SK-N-SH treated with all-trans-retinoic acid at 6 μM for 48 hours (cell line): ENCODE data around the gene CTNNA3.

ENCODE experiments used
- ATAC-seq: fragments of 200-7000 bp; cut with Tn5 transposase; 3 replicates; pipeline ENCODE4 v1.9.1; 2020; ENCODE audit warnings: mild to moderate bottlenecking, moderate library complexity
- ARNTL ChIP-seq: fragments of 450-650 bp; formaldehyde crosslinking; IDR thresholded peaks from 2 replicates; pipeline ENCODE4 v1.5.0; 2020; ENCODE audit warnings: low read depth, mild to moderate bottlenecking, moderate library complexity, borderline replicate concordance
- BACH2 ChIP-seq: fragments of 250-450 bp; sonication (Bioruptor Pico); IDR thresholded peaks from 2 replicates; pipeline ENCODE4 v1.9.0; 2021; ENCODE audit warnings: mild to moderate bottlenecking, borderline replicate concordance
- CSDC2 ChIP-seq: fragments of 250-450 bp; sonication (Bioruptor Pico); IDR thresholded peaks from 2 replicates; pipeline ENCODE4 v1.5.0; 2020; ENCODE audit warnings: mild to moderate bottlenecking, moderate library complexity
- ESRRG ChIP-seq: fragments of 250-450 bp; sonication (Bioruptor Pico); IDR thresholded peaks from 2 replicates; pipeline ENCODE4 v1.6.1; 2021; ENCODE audit warnings: mild to moderate bottlenecking
- GLIS3 ChIP-seq: fragments of 250-450 bp; sonication (Bioruptor Pico); IDR thresholded peaks from 2 replicates; pipeline ENCODE4 v1.5.0; 2020; ENCODE audit warnings: mild to moderate bottlenecking, moderate library complexity
- ISL1 ChIP-seq: fragments of 250-450 bp; sonication (Bioruptor Pico); IDR thresholded peaks from 2 replicates; pipeline ENCODE4 v2.1.2; 2022; ENCODE audit warnings: mild to moderate bottlenecking, moderate library complexity
- OSR1 ChIP-seq: fragments of 250-450 bp; sonication (Bioruptor Pico); IDR thresholded peaks from 2 replicates; pipeline ENCODE4 v1.8.0; 2022; ENCODE audit warnings: moderate library complexity, mild to moderate bottlenecking, inconsistent platforms
- PPARA ChIP-seq: fragments of 250-450 bp; sonication (Bioruptor Pico); IDR thresholded peaks from 2 replicates; pipeline ENCODE4 v1.5.0; 2020; ENCODE audit warnings: mild to moderate bottlenecking, borderline replicate concordance
- RARB ChIP-seq: fragments of 250-450 bp; sonication (Bioruptor Pico); IDR thresholded peaks from 2 replicates; pipeline ENCODE4 v1.8.0; 2021; ENCODE audit warnings: mild to moderate bottlenecking, moderate library complexity
- TCF4 ChIP-seq: fragments of 250-450 bp; sonication (Bioruptor Pico); IDR thresholded peaks from 2 replicates; pipeline ENCODE4 v1.8.0; 2021; ENCODE audit warnings: mild to moderate bottlenecking, moderate library complexity, borderline replicate concordance
- TOX ChIP-seq: fragments of 250-450 bp; sonication (Bioruptor Pico); IDR thresholded peaks from 2 replicates; pipeline ENCODE4 v1.8.0; 2021; ENCODE audit warnings: mild to moderate bottlenecking, moderate library complexity, borderline replicate concordance
- ZC3H10 ChIP-seq: fragments of 250-450 bp; sonication (Bioruptor Pico); IDR thresholded peaks from 2 replicates; pipeline ENCODE4 v1.5.1; 2021; ENCODE audit warnings: mild to moderate bottlenecking, moderate library complexity
- ZFP3 ChIP-seq: fragments of 250-450 bp; sonication (Bioruptor Pico); IDR thresholded peaks from 2 replicates; pipeline ENCODE4 v1.5.0; 2020; ENCODE audit warnings: mild to moderate bottlenecking, moderate library complexity
- ZNF565 ChIP-seq: fragments of 450-650 bp; formaldehyde crosslinking; conservative IDR thresholded peaks from 2 replicates; pipeline ENCODE4 v1.5.0; 2020; ENCODE audit warnings: low read depth, mild to moderate bottlenecking, moderate library complexity
- ZNF70 ChIP-seq: fragments of 450-650 bp; formaldehyde crosslinking; IDR thresholded peaks from 2 replicates; pipeline ENCODE4 v1.5.0; 2020; ENCODE audit warnings: mild to moderate bottlenecking, moderate library complexity
- ZNF8 ChIP-seq: fragments of 450-650 bp; formaldehyde crosslinking; IDR thresholded peaks from 2 replicates; pipeline ENCODE4 v1.5.0; 2020; ENCODE audit warnings: mild to moderate bottlenecking, moderate library complexity
- TF ChIP-seq, protein P1 (sequence below): fragments of 250-450 bp; sonication (Bioruptor Pico); IDR thresholded peaks from 2 replicates; pipeline ENCODE4 v1.8.0; 2021; ENCODE audit warnings: low read depth, mild to moderate bottlenecking, moderate library complexity, borderline replicate concordance
- TF ChIP-seq, protein P2 (sequence below): fragments of 250-450 bp; sonication (Bioruptor Pico); IDR thresholded peaks from 2 replicates; pipeline ENCODE4 v1.5.1; 2021; ENCODE audit warnings: mild to moderate bottlenecking, moderate library complexity
- TF ChIP-seq, protein P3 (sequence below): fragments of 250-450 bp; sonication (Bioruptor Pico); IDR thresholded peaks from 2 replicates; pipeline ENCODE4 v1.8.0; 2020; ENCODE audit warnings: mild to moderate bottlenecking, moderate library complexity, borderline replicate concordance
- TF ChIP-seq, protein P4 (sequence below): fragments of 250-450 bp; sonication (Bioruptor Pico); IDR thresholded peaks from 2 replicates; pipeline ENCODE4 v1.5.0; 2020; ENCODE audit warnings: mild to moderate bottlenecking, moderate library complexity

CTNNA3 gene

DNA sequence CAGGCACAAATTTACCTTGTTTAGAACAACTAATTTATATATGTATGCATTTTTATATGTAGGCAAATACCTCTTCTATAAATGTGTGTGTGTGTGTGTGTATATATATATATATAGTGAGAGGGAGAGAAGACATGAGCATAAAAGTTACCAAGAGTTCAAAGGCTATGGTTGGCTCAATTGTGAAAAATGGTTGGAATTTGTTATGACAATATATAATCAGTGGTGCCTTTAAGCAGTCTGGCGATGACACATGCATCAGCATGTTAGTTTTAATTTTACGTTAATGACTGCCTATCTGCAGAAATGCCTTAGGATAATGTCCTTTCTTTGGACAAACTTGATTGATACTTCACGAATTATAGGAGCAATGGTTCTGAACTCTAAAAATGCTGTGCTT, 1750.9 kb downstream of the CTNNA3 start:
- TF ChIP-seq ZNF8: no peak
- TF ChIP-seq, protein P1, sequence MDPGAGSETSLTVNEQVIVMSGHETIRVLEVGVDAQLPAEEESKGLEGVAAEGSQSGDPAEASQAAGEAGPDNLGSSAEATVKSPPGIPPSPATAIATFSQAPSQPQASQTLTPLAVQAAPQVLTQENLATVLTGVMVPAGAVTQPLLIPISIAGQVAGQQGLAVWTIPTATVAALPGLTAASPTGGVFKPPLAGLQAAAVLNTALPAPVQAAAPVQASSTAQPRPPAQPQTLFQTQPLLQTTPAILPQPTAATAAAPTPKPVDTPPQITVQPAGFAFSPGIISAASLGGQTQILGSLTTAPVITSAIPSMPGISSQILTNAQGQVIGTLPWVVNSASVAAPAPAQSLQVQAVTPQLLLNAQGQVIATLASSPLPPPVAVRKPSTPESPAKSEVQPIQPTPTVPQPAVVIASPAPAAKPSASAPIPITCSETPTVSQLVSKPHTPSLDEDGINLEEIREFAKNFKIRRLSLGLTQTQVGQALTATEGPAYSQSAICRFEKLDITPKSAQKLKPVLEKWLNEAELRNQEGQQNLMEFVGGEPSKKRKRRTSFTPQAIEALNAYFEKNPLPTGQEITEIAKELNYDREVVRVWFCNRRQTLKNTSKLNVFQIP (CRISPR knock-in tag): no peak
- TF ChIP-seq GLIS3 (CRISPR knock-in tag): no peak
- TF ChIP-seq ARNTL (CRISPR knock-in tag): no peak
- TF ChIP-seq TOX: no peak
- no peak for TF ChIP-seq ZC3H10 (CRISPR knock-in tag)
- no peak for TF ChIP-seq ESRRG (CRISPR knock-in tag)
- TF ChIP-seq, protein P2, sequence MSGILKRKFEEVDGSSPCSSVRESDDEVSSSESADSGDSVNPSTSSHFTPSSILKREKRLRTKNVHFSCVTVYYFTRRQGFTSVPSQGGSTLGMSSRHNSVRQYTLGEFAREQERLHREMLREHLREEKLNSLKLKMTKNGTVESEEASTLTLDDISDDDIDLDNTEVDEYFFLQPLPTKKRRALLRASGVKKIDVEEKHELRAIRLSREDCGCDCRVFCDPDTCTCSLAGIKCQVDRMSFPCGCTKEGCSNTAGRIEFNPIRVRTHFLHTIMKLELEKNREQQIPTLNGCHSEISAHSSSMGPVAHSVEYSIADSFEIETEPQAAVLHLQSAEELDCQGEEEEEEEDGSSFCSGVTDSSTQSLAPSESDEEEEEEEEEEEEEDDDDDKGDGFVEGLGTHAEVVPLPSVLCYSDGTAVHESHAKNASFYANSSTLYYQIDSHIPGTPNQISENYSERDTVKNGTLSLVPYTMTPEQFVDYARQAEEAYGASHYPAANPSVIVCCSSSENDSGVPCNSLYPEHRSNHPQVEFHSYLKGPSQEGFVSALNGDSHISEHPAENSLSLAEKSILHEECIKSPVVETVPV (CRISPR knock-in tag): no peak
- no peak for TF ChIP-seq BACH2 (CRISPR knock-in tag)
- TF ChIP-seq ISL1: no peak

DNA sequence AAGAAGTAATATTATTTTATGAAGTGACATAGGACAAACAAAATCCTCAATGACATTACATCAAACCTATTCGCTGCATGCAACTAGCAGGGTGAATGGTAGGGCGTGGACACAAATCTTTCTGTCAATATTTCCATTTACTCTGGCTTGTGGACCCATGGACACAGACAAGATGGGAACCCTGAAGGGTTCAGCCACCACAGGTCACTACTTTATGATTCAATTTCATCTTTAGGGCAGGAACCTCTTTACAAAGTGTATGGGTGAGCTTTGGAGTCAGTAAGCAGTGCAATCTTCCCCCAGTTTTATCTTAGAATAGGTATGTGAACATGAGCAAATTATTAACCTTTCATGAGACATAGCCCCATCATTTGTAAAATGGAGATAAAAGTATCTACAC, 1752.5 kb downstream of the CTNNA3 start:
- ATAC-seq: no peak
- TF ChIP-seq OSR1 (CRISPR knock-in tag): no peak
- TF ChIP-seq ESRRG (CRISPR knock-in tag): no peak
- TF ChIP-seq, protein P2 (CRISPR knock-in tag): no peak
- TF ChIP-seq, protein P3, sequence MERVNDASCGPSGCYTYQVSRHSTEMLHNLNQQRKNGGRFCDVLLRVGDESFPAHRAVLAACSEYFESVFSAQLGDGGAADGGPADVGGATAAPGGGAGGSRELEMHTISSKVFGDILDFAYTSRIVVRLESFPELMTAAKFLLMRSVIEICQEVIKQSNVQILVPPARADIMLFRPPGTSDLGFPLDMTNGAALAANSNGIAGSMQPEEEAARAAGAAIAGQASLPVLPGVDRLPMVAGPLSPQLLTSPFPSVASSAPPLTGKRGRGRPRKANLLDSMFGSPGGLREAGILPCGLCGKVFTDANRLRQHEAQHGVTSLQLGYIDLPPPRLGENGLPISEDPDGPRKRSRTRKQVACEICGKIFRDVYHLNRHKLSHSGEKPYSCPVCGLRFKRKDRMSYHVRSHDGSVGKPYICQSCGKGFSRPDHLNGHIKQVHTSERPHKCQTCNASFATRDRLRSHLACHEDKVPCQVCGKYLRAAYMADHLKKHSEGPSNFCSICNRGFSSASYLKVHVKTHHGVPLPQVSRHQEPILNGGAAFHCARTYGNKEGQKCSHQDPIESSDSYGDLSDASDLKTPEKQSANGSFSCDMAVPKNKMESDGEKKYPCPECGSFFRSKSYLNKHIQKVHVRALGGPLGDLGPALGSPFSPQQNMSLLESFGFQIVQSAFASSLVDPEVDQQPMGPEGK (CRISPR knock-in tag): no peak
- no peak for TF ChIP-seq ZNF565 (CRISPR knock-in tag)
- TF ChIP-seq, protein P1 (CRISPR knock-in tag): no peak
- no peak for TF ChIP-seq PPARA (CRISPR knock-in tag)
- TF ChIP-seq CSDC2 (CRISPR knock-in tag): no peak
- TF ChIP-seq, protein P4, sequence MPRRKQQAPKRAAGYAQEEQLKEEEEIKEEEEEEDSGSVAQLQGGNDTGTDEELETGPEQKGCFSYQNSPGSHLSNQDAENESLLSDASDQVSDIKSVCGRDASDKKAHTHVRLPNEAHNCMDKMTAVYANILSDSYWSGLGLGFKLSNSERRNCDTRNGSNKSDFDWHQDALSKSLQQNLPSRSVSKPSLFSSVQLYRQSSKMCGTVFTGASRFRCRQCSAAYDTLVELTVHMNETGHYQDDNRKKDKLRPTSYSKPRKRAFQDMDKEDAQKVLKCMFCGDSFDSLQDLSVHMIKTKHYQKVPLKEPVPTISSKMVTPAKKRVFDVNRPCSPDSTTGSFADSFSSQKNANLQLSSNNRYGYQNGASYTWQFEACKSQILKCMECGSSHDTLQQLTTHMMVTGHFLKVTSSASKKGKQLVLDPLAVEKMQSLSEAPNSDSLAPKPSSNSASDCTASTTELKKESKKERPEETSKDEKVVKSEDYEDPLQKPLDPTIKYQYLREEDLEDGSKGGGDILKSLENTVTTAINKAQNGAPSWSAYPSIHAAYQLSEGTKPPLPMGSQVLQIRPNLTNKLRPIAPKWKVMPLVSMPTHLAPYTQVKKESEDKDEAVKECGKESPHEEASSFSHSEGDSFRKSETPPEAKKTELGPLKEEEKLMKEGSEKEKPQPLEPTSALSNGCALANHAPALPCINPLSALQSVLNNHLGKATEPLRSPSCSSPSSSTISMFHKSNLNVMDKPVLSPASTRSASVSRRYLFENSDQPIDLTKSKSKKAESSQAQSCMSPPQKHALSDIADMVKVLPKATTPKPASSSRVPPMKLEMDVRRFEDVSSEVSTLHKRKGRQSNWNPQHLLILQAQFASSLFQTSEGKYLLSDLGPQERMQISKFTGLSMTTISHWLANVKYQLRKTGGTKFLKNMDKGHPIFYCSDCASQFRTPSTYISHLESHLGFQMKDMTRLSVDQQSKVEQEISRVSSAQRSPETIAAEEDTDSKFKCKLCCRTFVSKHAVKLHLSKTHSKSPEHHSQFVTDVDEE (CRISPR knock-in tag): no peak
- no peak for TF ChIP-seq ZFP3 (CRISPR knock-in tag)
- no peak for TF ChIP-seq ISL1
- no peak for TF ChIP-seq ZNF8
- TF ChIP-seq ZNF70: no peak
- TF ChIP-seq GLIS3 (CRISPR knock-in tag): no peak
- TF ChIP-seq TCF4 (CRISPR knock-in tag): no peak
- no peak for TF ChIP-seq RARB (CRISPR knock-in tag)
- TF ChIP-seq BACH2 (CRISPR knock-in tag): no peak
- TF ChIP-seq, all 23 proteins: peak for 0

More for the DNA sequence above, 1750.9 kb downstream of the CTNNA3 start:
- ATAC-seq: no peak
